SK-MEL-5 (cell line): ENCODE results near the gene ITGA11. TPM values are rescaled to one million over a fixed set of nuclear protein-coding genes. Genes with fewer than 3 reads are reported as not detected.

Experiments
- DNase-seq: peaks from one replicate; pipeline ENCODE4 v3.0.0-alpha.2; 2016; ENCODE audit warnings: low read depth, low spot score
- in situ Hi-C: cut with HindIII; loops from 2 replicates; pipeline ENCODE4 v1.10.0; 2016; ENCODE audit warnings: low sequenced_read_pairs, high pct_unique_total_duplicates, low pct_unique_long_range_greater_than_20kb
- polyA plus RNA-seq, 2 experiments: library from polyadenylated mRNA; depleted of rRNA; stranded (reverse); fragments of >200 nt; gene quantifications; 2 replicates each; pipeline ENCODE4 v1.2.3, GENCODE V29; 2015
- total RNA-seq: library from RNA; depleted of rRNA; stranded (reverse); fragments of >200 nt; shearing (Covaris generic); gene quantifications from 2 replicates; pipeline ENCODE4 v1.2.3, GENCODE V29; 2014; rRNA removed

ITGA11 gene
- not detected in 2 replicates for total RNA-seq
- 0.23 TPM in 1 of 2 replicates, not detected in the other for polyA plus RNA-seq (2015; cell fraction: cytosol; rRNA removed)
- 0.06 TPM in 1 of 2 replicates, not detected in the other for polyA plus RNA-seq (2015; cell fraction: nucleus; rRNA removed)

GRCh38 chr15:68431792-68432401, at the start of gene ITGA11:
Gene ITGA11, minus strand, starts transcription at chr15:68432163. Its CDS starts 97 bp downstream, at chr15:68432066.
- DNase-seq = no peak
- in situ Hi-C loops = no loop called here

- DNase-seq = no peak
- in situ Hi-C loops = no loop called here
These were observed 49.4 kb upstream of the ITGA11 start for GRCh38 chr15:68481321-68481720.

- DNase-seq = no peak
- in situ Hi-C loops = no loop called here
These were observed 48.3 kb upstream of the ITGA11 start for GRCh38 chr15:68480296-68480695.

GRCh38 chr15:68479870-68480269, 47.9 kb upstream of the ITGA11 start:
- in situ Hi-C loops = no loop called here
- DNase-seq = no peak

- DNase-seq = no peak
- in situ Hi-C loops = no loop called here
These were observed 47.4 kb upstream of the ITGA11 start for GRCh38 chr15:68479406-68479805.

GRCh38 chr15:68478853-68479252, 46.9 kb upstream of the ITGA11 start:
- DNase-seq = no peak
- in situ Hi-C loops = no loop called here

- in situ Hi-C loops = no loop called here
- DNase-seq = no peak
These were observed 43.5 kb upstream of the ITGA11 start for GRCh38 chr15:68475449-68475848.

- in situ Hi-C loops = no loop called here
These were observed 39.6 kb upstream of the ITGA11 start for GRCh38 chr15:68471541-68471940.

GRCh38 chr15:68470976-68471375, 39.0 kb upstream of the ITGA11 start:
- in situ Hi-C loops = no loop called here
- DNase-seq = no peak

More at GRCh38 chr15:68471541-68471940, 39.6 kb upstream of the ITGA11 start:
- DNase-seq = no peak

GRCh38 chr15:68470049-68470742, 38.2 kb upstream of the ITGA11 start:
- in situ Hi-C loops = no loop called here
- no peak for DNase-seq

- in situ Hi-C loops = no loop called here
- DNase-seq = no peak
These were observed 37.4 kb upstream of the ITGA11 start for GRCh38 chr15:68469162-68470048.

- DNase-seq = no peak
- in situ Hi-C loops = no loop called here
These were observed 34.9 kb upstream of the ITGA11 start for GRCh38 chr15:68466876-68467275.

- DNase-seq = no peak
- in situ Hi-C loops = no loop called here
These were observed 34.0 kb upstream of the ITGA11 start for GRCh38 chr15:68465861-68466560.

GRCh38 chr15:68464448-68465090, 32.6 kb upstream of the ITGA11 start:
- in situ Hi-C loops = no loop called here
- no peak for DNase-seq

GRCh38 chr15:68463996-68464395, 32.0 kb upstream of the ITGA11 start:
- no peak for DNase-seq
- in situ Hi-C loops = no loop called here

- DNase-seq = no peak
- in situ Hi-C loops = no loop called here
These were observed 31.5 kb upstream of the ITGA11 start for GRCh38 chr15:68463444-68463843.

- in situ Hi-C loops = no loop called here
- DNase-seq = no peak
These were observed 28.2 kb upstream of the ITGA11 start for GRCh38 chr15:68460166-68460565.
